PC-3 (cell line): Measurements from ENCODE around the gene MAP2K7. TPM values are rescaled to one million over a fixed set of nuclear protein-coding genes. Genes with fewer than 3 reads are reported as not detected.

Experiments
- ATAC-seq: fragments of 200-7000 bp; cut with Tn5 transposase; 2 replicates; pipeline ENCODE4 v1.9.1; 2020; ENCODE audit warnings: mild to moderate bottlenecking, moderate library complexity
- BruUV-seq: library from RNA; stranded (reverse); fragments of 400-500 nt; replicated peaks from 2 replicates; lab custom pipeline; 2021; lab: Mats Ljungman, UMichigan
- CTCF ChIA-PET: fragments of 300-600 bp; sonication (Branson Sonifier 250); formaldehyde crosslinking; loops from one replicate; lab custom pipeline; 2022; ENCODE audit warnings: antibody characterized with exemption; lab: Charles Lee
- POLR2A ChIA-PET: fragments of 300-600 bp; sonication (Branson Sonifier 250); formaldehyde crosslinking; loops from one replicate; lab custom pipeline; 2022; ENCODE audit warnings: antibody characterized with exemption; ENCODE audit not compliant: unreplicated experiment; lab: Charles Lee
- DNase-seq: peaks from one replicate; pipeline ENCODE4 v3.0.0-alpha.2; 2015
- H2AFZ ChIP-seq: fragments of 300-600 bp; sonication (generic); 2 replicates; pipeline ENCODE4 v1.6.0; 2016; ENCODE audit warnings: antibody characterized with exemption, low read length
- H3F3A ChIP-seq: fragments of 300-600 bp; sonication (generic); one replicate; pipeline ENCODE4 v1.6.0; 2017; ENCODE audit warnings: antibody characterized with exemption, low read length, control low read depth, mild to moderate bottlenecking; ENCODE audit not compliant: unreplicated experiment
- H3K27ac ChIP-seq: fragments of 300-600 bp; sonication (generic); 2 replicates; pipeline ENCODE4 v1.5.1; 2016; ENCODE audit warnings: mild to moderate bottlenecking, low read length
- H3K27me3 ChIP-seq: fragments of 300-600 bp; sonication (generic); 2 replicates; pipeline ENCODE4 v1.6.1; 2016; ENCODE audit warnings: low read length, mixed read lengths
- H3K36me3 ChIP-seq: fragments of 300-600 bp; sonication (generic); 2 replicates; pipeline ENCODE4 v1.6.1; 2016; ENCODE audit warnings: low read depth, mixed run types, low read length, mixed read lengths
- H3K4me1 ChIP-seq: fragments of 300-600 bp; sonication (generic); 2 replicates; pipeline ENCODE4 v1.5.1; 2016; ENCODE audit warnings: low read length; ENCODE audit not compliant: insufficient read depth
- H3K4me2 ChIP-seq: fragments of 300-600 bp; sonication (generic); 2 replicates; pipeline ENCODE4 v1.6.0; 2016; ENCODE audit warnings: low read length
- H3K4me3 ChIP-seq: fragments of 300-600 bp; sonication (generic); 2 replicates; pipeline ENCODE4 v1.5.1; 2016; ENCODE audit warnings: mild to moderate bottlenecking, low read length, mixed read lengths
- H3K79me2 ChIP-seq: fragments of 300-600 bp; sonication (generic); 2 replicates; pipeline ENCODE4 v1.6.1; 2017; ENCODE audit warnings: low read length, mixed read lengths
- H3K9ac ChIP-seq: fragments of 300-600 bp; sonication (generic); 2 replicates; pipeline ENCODE4 v1.6.0; 2016; ENCODE audit warnings: mild to moderate bottlenecking, low read length
- H3K9me2 ChIP-seq: fragments of 300-600 bp; sonication (generic); replicated peaks from 2 replicates; pipeline ENCODE4 v1.6.1; 2016; ENCODE audit warnings: mixed run types, low read length, mixed read lengths
- H3K9me3 ChIP-seq: fragments of 300-600 bp; sonication (generic); 2 replicates; pipeline ENCODE4 v1.6.1; 2016; ENCODE audit warnings: low read length, mixed read lengths
- H4K20me1 ChIP-seq: fragments of 300-600 bp; sonication (generic); 2 replicates; pipeline ENCODE4 v1.6.1; 2016; ENCODE audit warnings: low read length, mixed read lengths
- EZH2 ChIP-seq: fragments of 300-600 bp; sonication (generic); IDR thresholded peaks from one replicate; pipeline ENCODE4 v1.6.1; 2017; ENCODE audit warnings: antibody characterized with exemption, mild to moderate bottlenecking, low read length; ENCODE audit not compliant: unreplicated experiment
- EZH2phosphoT487 ChIP-seq: fragments of 300-600 bp; sonication (generic); IDR thresholded peaks from 2 replicates; pipeline ENCODE4 v1.6.1; 2018; ENCODE audit warnings: mild to moderate bottlenecking, antibody characterized with exemption, low read length, borderline replicate concordance
- intact Hi-C: fragments of 100-400 bp; cut with micrococcal nuclease; formaldehyde crosslinking; loops from 2 replicates; pipeline ENCODE4 v1.9.0; 2023
- total RNA-seq: library from RNA; depleted of rRNA; stranded (reverse); fragments of >200 nt; gene quantifications from 2 replicates; pipeline ENCODE4 v1.2.3, GENCODE V29; 2014
- TF ChIP-seq, protein P1 (sequence below): fragments of 300-600 bp; sonication (generic); conservative IDR thresholded peaks from 2 replicates; pipeline ENCODE4 v1.5.1; 2017; ENCODE audit warnings: antibody characterized with exemption, low read depth, mild to moderate bottlenecking, low read length

Gene MAP2K7
- total RNA-seq, 1 experiment from 2014 or later = 39.3 TPM

DNA sequence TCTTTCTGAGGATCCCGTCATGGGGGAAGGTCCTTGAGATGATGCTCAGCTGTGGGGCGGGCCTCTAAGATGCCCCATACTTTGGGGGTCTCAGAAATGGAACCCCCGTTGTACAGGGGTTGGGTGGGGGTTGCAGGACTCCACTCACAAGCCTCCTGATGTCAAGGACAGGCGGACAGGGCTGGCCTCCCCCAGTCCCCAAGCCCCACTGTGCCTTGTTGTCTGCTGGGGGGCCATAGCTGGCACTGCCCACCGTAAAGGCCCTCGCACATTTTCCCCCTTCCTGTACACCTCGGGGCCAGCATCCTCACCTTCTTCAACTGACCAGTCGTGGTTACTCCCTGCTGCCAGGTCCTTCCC lies 19.1 kb downstream of the MAP2K7 start:
- Histone ChIP-seq H3K27me3 (no peaks in the 10 kb centered on the region), H3K4me2 (no peak overlapping the region), H3K27ac (no peak overlapping the region), H3K9ac (no peak overlapping the region), H3K79me2 (peaks cover 9% of the 10 kb centered on the region; the same call in 1 of the 2 replicates), H2AFZ (no peak overlapping the region), H3K4me1 (peaks cover 32% of the 10 kb centered on the region), H3F3A (no peaks in the 10 kb centered on the region), H3K9me3 (no peaks in the 10 kb centered on the region), H4K20me1 (0 out of 2 replicates have a peak, but pooled peaks cover 6% of the 10 kb centered on the region), H3K36me3 (no peaks in the 10 kb centered on the region; the same call in 1 of the 2 replicates), H3K9me2 (no peaks in the 10 kb centered on the region), H3K4me3 (no peak overlapping the region)
- no TSS peak for BruUV-seq
- TF ChIP-seq, protein P1, sequence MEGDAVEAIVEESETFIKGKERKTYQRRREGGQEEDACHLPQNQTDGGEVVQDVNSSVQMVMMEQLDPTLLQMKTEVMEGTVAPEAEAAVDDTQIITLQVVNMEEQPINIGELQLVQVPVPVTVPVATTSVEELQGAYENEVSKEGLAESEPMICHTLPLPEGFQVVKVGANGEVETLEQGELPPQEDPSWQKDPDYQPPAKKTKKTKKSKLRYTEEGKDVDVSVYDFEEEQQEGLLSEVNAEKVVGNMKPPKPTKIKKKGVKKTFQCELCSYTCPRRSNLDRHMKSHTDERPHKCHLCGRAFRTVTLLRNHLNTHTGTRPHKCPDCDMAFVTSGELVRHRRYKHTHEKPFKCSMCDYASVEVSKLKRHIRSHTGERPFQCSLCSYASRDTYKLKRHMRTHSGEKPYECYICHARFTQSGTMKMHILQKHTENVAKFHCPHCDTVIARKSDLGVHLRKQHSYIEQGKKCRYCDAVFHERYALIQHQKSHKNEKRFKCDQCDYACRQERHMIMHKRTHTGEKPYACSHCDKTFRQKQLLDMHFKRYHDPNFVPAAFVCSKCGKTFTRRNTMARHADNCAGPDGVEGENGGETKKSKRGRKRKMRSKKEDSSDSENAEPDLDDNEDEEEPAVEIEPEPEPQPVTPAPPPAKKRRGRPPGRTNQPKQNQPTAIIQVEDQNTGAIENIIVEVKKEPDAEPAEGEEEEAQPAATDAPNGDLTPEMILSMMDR = no peak
- TF ChIP-seq EZH2phosphoT487 (no peak), EZH2 (no peak)
- DNase-seq = no peak
- no peak for ATAC-seq
- POLR2A ChIA-PET = no interaction called here
- CTCF ChIA-PET = no interaction called here
- intact Hi-C loops = no loop called here

DNA sequence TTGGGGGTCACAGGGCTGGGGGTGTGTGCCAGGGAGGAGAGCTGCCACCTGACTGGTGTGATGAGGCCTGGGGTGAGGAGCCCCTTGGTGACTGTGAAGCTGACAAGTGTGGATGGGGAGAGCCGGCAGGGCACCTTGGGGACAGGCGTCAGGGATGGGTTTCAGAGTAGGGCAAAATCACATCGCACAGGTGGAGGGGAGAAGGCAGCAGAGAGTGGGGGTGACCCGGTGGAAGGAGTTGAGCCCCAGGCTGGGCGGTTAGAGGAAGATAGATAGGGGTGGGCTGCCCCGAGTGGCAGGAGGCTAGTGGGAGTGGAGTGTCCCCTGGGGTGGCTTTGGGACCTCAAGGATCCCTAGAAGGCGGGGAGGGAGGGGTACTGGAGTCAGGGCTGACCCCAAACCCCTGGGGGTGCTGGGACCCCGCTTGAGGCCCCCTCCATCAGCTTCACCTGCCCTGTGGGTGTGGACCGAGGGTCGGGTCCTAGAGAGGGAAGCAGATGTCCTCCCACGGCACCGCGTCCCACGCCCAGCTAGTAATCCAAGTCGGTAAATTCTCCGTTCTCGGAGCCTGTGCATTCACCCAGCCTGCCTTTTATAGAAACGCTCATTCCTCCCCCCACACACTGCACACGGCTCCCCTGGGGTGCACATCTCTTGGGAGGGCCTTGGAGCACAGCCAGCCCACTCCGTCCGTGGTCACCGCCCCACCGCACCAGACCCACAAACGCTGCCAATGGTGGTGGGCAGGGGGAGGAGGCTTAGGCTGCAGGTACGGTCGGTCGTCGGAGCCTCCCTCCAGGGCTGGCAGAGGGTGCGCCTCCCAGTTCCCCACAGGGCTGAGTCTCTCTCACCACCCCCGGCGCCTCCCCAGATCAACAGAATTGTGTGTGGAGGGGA lies 19.9 kb downstream of the MAP2K7 start:
- Histone ChIP-seq H3K27ac (no peak overlapping the region), H3K27me3 (no peaks in the 10 kb centered on the region), H3K79me2 (peaks cover 6% of the 10 kb centered on the region; the same call in 1 of the 2 replicates), H3K36me3 (no peaks in the 10 kb centered on the region; the same call in 1 of the 2 replicates), H3K9me3 (no peaks in the 10 kb centered on the region), H3F3A (no peaks in the 10 kb centered on the region), H3K4me3 (no peak overlapping the region), H4K20me1 (0 out of 2 replicates have a peak, but pooled peaks cover 9% of the 10 kb centered on the region), H3K9ac (no peak overlapping the region), H3K4me2 (no peak overlapping the region), H3K9me2 (no peaks in the 10 kb centered on the region), H3K4me1 (peaks cover 36% of the 10 kb centered on the region), H2AFZ (no peak overlapping the region)
- DNase-seq (no peak), ATAC-seq (no peak)
- no TSS peak for BruUV-seq
- CTCF ChIA-PET = interaction anchor here (0.6 kb wide), 2 partner anchors 145 to 196 kb away, joined by 3 to 8 read pairs; no protein-coding TSS in a partner anchor
- intact Hi-C loops = no loop called here
- POLR2A ChIA-PET = interaction anchor here (0.6 kb wide), 1 partner anchor 481 kb away, joined by 34 read pairs; no protein-coding TSS in a partner anchor
- TF ChIP-seq EZH2 (no peak), EZH2phosphoT487 (no peak)
- TF ChIP-seq, protein P1 = no peak
